Measurements from ENCODE around the gene TMPRSS3.

Gene TMPRSS3

DNA sequence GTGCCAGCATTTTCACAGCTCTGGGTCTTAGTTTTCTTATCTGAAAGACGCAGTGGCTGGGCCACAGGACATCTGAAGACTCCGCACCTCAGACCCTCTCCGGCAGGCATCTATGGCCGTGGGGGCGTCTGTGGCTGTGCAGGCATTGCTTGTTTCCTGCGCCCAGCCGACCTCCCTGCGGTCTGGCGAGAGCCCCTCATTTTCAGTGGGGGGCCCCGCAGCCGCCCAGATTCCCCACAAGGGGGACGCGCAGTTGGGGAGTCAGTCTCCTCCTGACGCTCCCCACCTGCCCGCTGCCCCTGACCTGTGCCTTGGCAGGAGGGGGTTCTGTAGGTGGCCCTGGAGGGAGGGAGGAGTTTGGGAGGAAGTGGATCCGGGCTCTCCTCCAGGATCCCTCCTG, 26.0 kb downstream of the TMPRSS3 start:
- no peak for DNase-seq

DNA sequence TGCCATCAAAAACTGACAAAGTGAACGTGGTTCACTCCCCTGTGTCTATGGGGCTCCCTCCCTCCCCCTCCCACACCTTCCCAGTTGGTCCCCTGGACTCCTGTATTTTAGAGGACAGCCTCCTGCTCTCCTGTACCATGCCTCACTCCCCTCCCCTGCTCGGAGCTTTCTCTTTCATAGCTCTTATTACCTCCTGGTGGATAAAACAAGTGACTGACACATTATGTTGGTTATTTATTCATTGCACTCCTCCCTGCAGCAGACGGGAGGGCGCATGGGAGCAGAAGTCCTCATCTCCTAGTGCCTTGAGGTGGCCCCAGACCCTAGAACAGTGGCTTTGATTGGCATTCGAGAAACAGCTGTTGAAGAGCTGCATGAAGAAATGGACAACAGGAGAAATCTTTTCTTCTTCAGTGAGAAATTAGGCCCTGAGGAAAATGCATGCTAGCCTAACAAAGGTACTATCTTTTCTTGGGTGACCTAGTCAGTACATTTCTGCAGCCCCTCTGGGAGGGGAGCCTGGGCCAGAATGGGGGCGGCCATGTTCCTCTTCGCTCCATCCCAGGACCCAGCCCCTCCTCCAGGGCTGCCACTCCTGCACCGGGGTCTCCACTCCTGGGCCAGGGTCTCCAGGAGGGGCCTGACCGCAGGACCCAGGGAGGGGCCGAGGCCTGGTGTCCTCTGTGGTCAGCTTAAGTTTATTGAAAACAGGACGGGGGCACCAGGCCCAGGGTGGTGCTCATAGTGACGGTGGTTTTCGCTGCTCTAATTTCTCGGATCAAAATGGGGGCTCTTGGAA, 28.3 kb downstream of the TMPRSS3 start:
- no peak for DNase-seq

DNA sequence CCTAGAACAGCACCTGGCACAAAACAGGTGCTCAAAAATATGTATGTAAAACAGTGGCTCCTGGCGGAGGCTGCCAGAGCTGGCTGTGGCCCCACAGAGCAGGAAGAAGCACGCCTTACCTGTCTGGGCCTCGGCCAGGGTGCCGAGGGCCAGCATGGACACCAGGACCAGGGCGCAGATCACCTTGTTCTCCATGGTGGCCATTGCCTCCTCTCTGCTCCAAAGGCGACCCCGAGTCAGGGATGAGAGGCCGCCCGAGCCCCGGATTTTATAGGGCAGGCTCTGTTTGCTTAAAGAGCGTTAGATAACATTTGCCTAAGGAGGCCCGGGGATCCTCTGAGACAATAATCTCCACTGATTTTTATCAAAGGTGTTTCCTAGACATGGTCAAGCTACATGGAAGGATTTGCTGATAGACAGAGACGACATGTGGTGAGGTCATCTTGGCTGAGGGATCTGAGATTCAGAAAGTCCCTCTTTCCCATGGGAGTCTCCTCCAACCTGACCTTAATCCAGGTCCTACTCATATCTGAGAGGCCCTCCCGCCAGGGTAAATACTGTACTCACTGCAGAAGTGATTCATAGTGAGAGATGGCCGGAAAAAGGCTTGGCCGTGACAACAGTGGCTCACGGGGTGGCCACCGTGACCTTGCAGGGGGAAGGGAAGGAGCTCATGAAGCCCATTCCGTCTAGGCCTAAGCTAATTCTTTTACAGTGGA, 29.4 kb downstream of the TMPRSS3 start, which contains the start of gene TFF1:
TSS of gene TFF1 (minus strand) at position 244 of the 719 bp plus-strand sequence. CDS start at position 204, 40 bp downstream.
- DNase-seq = no peak

DNA sequence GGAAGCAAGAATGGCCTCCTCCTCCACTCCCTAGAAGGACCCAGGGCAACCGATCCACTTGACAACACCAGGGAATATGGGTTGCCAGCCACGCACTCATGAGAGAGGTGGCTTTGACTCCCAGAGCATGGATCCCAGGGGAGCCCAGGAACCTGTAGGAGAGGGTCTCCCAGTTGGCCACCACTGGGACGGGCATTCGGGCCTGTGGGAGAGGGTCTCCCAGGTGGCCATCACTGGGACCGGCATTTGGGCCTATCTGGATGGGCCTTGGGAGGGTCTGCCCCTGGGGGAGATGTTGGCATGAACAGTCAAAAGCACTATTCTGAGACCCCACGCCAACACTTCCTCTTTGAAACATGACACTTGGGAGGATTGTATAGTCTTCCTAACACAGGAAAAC, 30.1 kb downstream of the TMPRSS3 start:
- DNase-seq = no peak

DNA sequence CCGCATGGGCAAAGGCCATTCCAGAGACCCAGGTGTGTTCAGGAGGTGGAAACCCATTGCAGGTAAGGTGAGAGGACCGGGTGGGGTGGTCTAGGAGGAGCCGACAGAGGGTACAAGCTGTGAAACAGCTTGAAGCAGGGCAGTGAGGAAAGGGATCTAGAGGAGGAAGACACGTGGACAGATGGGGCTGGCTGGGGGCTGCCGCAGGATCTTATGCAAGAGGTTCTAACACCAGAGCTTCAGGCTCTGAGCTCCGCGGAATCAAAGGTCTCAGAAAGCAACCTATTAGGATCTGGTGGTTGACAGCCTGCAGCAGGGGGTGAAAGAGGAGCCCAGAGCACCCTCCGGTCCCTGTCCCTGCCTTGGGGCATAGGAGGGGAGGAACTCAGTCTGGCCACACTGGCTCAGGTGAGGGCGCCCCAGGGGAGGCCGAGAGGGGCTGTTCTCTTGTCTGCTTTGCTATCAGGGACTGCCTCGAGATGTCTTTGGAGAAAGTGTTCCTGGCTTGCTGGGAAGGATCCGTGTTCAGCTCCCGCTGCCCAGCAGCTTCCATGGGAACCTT, 31.5 kb downstream of the TMPRSS3 start:
- no peak for DNase-seq

DNA sequence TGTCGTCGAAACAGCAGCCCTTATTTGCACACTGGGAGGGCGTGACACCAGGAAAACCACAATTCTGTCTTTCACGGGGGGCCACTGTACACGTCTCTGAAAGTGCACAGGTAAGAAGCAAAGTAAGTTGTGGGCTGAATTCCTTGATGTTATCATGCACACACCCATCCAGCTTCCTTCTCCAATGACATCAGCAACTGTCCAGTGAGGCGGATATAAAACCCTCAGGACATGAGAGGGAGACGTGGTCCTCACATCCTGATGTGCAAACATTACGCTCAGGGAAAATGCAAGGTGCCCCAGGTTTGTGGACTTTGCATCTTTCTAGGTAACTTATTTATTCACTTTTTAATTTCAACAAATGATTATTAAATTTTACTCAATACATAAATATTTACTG, 32.5 kb downstream of the TMPRSS3 start:
- no peak for DNase-seq

DNA sequence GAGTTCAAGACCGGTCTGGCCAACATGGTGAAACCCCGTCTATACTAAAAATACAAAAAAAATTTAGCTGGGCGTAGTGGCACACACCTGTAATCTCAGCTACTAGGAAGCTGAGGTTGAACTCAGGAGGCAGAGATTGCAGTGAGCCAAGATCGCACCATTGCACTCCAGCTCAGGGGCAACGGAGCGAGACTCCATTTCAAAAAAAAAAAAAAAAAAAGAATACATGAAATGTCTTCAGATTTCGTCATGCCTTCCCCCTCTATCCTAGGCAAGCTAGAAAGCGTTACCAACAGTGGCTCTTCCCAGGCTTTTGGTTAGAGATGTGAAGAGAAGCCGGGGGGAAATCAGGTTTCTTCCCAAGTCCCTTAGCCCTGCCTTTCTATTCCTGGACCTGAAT, 33.2 kb downstream of the TMPRSS3 start:
- DNase-seq = no peak

DNA sequence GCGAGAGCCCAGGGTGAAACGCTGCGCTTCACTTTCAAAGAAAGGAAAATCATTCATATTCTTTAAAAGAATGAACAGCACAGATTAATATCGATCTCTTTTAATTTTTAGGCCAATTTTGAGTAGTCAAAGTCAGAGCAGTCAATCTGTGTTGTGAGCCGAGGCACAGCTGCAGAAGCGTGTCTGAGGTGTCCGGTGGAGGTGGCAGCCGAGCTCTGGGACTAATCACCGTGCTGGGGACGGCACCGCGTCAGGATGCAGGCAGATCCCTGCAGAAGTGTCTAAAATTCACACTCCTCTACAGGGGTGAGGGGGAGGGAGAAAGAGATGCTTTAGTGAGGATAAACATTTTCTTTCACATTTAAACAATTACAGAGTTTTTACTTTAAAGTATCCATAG, 33.7 kb downstream of the TMPRSS3 start:
- DNase-seq = no peak

DNA sequence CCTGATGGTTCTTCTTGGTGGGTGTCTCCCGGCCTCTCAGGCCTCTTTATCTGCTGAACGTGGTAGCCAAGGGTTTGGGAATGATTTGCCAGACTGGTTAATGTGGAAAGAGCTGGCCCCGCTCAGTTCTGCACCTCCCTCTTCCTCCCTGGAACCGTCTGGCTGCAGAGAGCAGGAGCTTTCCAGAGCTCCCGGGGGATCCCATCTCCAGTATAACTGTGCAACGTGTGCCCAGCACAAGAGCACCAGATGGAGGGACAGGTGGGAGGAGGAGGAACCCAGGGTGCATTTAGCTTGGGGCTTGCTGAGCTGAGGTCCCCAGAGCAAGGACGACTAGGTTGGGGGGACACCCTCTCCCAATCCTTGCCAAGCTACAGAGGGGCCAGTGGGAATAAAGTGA, 34.6 kb downstream of the TMPRSS3 start:
- no peak for DNase-seq

DNA sequence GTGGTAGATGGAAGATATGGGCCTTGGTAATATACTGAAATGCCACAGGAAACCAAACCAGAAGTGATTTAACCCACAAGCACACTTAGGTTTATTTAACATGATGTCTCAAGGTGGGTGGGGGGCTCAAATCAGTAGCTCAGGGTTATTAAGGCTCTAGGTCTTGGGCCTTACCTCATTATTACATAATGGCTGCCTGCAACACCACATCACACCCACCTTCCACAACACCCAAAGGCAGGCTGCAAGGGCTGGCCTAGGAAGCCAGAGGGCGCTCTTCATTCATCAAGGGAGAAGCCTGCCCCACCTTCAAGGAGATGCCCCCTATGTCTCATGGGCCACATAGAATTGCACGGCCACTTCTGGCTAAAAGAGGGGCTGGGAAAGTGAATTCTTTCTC, 35.5 kb downstream of the TMPRSS3 start:
- no peak for DNase-seq

DNA sequence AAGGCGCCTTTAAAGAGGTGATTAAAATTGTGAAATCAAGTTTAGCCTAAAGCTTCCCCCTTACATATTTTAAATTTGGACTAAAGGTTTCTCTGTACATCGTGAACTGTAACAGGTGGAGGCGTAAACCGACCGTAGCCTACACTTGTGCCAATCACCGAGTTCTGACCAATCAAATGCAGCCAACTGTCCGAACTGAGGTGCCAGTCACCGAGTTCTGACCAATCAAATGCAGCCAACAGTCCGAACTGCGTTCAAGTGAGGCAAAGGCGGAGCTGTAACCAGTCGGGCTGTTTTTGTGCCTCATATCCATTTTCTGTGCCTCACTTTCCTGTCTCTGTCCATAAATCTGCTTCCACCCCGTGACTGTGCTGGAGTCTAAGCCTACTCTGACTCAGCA, 36.9 kb downstream of the TMPRSS3 start:
- DNase-seq = no peak

DNA sequence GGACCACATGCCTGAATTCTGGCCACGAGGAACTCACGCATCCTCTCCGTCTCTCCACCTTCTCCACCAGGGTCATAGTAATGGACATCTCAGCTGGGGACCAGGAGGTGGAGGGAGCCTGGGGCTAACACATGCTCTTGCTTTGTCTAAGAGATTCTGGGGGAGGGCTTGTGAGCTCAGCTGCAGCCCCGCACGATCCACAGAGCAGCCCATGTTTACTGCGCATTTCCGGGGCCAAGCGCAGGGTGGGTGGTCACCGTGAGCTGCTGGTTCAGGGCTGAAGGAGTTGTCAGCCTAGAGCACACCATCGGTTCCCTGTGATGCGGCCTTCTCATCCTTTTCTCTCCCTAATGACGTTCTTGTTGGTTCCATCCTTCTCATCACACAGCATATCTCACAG, 37.6 kb downstream of the TMPRSS3 start:
- DNase-seq = no peak

DNA sequence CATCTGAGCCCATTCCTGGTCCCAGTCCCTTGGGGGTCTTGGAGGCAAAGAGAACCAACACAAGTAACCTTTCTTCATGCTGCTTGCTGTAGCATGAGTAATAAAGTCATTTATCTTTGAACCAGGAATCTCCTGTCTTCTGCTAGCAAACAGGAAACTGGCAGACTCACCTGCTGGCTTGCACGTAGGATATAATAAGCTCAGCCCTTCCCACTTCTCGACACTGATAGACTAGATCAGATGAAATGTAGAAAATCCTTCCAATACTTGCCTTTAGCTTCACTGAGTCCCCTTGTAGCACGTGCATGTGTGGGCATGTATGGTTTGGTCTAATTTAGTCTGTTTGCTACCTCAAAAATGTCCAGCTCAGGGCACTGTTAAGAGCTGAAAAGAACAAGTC, 38.5 kb downstream of the TMPRSS3 start:
- no peak for DNase-seq

DNA sequence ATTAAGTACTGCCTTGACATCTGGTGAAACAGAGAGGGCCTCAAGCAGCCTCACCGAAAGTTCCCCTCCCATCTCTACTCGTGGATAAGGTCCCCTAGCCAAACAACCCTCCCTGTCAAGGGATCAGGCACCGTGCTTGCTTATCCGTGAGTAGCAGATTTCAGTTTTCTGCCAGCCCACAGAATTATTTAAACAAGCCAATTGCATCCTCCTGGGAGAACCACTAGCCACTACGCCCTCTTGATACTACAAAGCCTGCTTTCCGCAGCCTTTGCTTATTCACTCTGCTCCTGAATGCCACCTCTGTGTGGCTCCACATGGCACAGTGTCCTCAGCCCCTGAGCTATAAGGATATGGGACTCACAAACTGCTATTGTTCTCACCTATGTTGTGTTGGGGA, 39.2 kb downstream of the TMPRSS3 start:
- DNase-seq = no peak

DNA sequence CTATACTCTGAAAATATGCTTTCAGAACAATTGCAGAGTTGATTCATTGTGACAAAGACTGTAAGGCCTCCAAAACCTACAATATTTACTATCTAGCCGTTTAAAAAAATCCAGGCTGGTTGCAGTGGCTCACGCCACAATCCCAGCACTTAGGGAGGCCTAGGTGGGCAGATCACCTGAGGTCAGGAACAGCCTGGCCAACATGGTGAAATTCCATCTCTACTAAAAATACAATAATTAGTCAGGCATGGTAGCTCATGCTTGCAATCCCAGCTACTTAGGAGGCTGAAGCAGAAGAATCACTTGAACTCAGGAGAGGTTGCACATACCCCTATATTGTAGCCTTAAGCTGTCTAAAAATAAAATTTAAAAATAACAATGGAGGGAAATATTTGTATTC, 39.8 kb downstream of the TMPRSS3 start:
- no peak for DNase-seq

DNA sequence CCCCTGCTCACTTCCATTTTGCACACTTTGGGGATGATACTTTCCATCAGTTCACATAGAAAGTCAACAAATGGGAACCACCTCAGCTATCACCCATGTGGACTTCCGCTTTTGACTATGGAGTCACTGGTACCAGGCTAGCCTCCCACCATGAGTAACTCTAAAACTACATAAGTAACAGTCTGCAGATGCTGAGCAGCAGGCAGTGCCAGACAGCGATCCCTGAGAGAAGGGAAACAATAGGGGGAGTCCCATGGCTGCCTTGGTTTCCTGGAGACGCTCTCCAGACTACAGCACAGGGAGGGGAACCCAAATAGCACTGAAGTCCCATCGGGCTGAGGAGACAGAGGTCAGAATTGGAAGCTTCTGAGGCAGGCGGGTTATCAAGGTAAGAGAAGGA, 42.2 kb downstream of the TMPRSS3 start:
- no peak for DNase-seq

DNA sequence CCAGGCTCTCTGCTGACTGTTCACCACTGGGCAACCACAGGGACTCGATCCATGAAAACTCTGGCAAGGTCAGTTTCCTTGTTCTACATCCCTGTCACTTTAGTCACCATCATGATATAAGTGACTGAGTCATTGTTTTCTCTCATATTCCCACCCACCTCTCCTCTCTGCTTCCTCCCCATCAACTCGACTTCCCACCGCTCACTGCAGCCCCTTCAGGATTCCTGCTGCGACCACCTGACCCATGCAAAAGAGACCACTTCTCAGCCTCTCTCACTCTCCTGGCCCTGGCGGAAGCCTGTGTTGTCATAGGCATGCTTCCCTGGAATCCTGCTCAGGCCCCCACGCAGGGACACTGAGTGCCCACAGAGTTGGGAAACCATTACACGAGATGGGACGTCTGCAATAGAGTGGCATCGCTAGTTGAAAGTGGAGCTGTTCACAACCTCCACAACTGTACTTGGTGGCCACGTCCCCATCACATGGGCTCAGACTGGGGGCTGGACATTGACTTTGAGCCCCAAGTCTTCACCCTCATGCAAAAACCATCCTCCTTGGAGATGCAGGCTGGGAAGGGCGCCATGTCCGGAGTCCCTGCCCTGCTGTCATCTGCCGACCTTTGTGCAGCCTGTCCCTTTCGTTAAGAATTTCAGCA, 43.3 kb downstream of the TMPRSS3 start:
- DNase-seq = no peak

DNA sequence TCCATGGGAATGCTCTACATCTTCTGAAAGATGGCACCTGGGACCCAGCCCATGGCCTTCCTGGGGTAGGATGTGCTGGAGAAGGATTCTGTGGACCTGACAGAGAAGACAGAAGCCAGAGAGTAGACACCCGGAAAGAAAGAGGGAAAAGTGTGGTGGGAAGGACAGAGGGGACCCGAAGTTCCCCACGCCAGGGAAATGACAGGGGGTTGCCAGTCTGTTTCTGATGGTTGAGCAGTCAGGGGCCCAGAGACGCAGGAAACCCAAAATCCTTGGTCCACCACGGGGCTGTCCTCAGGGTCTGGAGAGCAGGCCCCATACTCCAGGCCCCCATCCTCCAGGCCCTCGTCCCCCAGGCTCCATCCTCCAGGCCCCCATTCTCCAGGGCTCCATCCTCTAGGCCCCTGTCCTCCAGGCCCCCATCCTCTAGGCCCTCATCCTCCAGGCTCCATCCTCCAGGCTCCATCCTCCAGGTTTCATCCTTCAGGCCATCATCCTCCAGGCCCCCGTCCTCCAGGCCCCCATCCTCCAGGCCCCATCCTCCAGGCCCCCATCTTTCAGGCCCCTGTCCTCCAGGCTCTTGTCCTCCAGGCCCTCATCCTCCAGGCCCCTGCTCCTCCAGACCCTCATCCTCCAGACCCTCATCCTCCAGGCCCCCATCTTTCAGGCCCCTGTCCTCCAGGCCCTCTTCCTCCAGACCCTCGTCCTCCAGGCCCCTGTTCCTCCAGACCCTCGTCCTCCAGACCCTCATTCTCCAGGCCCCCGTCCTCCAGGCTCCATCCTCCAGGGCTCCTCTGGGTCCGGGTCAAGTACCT, 44.0 kb downstream of the TMPRSS3 start:
- DNase-seq = no peak

DNA sequence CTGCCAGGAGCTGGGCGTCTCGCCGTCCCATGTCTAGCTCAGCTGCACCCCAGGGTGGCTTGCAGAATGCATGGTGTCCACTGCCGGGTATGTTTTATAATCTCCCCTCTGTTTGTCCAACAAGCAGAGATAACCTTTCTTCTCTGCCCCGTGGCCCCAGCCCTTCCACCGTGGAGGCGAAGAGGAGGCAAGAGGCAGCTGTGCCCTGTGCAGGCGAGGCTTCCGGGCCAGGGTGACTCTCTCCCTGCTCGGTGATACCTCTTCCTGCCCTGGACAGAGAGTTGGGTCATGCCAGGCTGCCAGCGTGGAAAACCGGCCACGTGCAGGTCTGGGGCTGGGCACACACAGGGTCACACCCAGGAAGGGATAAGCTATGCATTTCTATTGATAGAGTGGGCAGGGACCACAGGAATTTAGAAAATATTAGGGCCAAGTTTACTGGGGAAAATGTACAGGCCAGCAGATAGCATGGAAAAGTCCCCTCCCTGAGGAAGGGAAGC, 44.9 kb downstream of the TMPRSS3 start, which contains the start of gene TFF2:
TSS of gene TFF2 (minus strand) at position 68 of the 500 bp plus-strand sequence. CDS start at position 31, 37 bp downstream.
- DNase-seq = no peak

DNA sequence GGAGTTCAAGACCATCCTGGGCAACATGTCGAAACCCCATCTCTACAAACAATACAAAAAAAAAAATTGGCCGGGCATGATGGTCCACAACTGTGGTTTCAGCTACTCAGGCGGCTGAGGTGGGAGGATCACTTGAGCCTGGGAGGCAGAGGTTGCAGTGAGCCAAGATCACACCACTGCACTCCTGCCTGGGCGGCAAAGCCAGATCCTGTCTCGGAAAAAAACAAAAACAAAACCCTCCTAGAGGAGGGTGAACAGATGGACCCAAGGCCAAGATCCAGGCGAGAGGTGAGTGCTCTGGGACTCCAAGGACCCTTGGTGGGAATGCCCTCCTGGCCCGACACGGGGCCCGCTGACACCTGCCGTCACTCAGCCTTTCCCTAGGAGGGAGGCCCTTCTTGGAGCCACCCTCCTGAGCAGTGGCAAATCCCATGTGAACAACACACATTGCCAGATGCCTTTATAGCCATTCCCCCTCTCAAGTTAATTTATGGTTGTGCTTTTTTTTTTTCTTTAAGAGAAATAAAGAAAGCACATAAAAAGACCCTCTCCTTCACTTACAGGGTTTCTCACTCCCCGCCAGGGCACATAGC, 45.4 kb downstream of the TMPRSS3 start:
- no peak for DNase-seq

DNA sequence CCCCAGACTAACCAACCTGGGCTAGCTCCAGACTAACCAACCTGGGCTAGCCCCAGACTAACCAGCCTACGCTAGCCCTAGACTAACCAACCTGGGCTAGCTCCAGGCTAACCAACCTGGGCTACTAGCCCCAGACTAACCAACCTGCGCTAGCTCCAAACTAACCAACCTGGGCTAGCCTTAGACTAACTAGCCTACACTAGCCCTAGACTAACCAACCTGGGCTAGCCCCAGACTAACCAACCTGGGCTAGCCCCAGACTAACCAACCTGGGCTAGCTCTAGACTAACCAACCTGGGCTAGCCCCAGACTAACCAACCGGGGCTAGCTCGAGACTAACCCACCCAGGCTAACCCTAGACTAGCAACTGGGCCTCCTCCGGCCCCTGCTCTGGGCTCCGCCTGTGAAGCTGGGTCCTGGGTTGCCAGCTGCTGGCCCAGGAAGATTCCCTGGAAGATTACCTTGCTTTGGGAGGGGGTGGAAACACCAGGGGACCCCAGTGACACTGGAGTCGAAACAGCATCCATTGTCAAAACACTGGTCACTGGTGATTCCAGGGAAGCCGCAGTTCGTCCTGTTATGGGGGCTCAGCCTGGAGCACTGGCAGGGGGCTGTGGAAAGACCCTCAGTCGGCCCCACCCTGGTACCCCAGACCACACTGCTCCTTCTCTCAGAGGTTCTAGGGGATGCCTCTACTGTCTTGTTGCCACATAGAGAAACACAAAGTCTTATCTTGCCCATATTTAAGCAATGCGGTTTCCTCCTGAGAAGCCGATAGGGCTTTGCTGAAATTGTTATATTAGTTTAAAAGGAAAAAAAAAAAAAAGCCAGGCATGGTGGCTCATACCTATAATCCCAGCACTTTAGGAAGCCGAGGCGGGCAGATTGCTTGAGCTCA, 46.2 kb downstream of the TMPRSS3 start:
- DNase-seq = no peak
